ENCODE measurements around the gene CAMTA2.

The CAMTA2 gene

GRCh38 chr17:4946312-4946976, 41.0 kb downstream of the CAMTA2 start:
- peak; percentile 16 for DNase-seq

GRCh38 chr17:4945944-4946280, 41.6 kb downstream of the CAMTA2 start:
- no peak for DNase-seq

GRCh38 chr17:4945176-4945943, 42.1 kb downstream of the CAMTA2 start:
- DNase-seq: peak; percentile 87

DNA sequence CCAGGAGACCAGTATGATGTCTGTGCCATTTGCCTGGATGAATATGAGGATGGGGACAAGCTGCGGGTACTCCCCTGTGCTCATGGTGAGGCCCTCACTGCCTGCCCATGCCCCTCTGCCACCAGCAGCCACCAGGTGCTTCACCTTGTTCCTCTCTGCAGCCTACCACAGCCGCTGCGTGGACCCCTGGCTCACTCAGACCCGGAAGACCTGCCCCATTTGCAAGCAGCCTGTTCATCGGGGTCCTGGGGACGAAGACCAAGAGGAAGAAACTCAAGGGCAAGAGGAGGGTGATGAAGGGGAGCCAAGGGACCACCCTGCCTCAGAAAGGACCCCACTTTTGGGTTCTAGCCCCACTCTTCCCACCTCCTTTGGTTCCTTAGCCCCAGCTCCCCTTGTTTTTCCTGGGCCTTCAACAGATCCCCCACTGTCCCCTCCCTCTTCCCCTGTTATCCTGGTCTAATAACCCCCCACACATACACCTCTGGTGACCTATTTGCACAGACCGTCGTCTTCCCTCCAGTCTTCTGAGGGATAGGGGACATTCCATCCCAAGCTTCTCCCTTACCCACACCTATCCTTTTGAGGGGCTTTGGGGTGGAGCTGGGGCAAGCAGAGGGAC, 42.8 kb downstream of the CAMTA2 start:
- peak; percentile 23 for DNase-seq

- DNase-seq: peak; percentile 76
These were observed 43.3 kb downstream of the CAMTA2 start for GRCh38 chr17:4944163-4944553.

GRCh38 chr17:4942760-4943508, 44.5 kb downstream of the CAMTA2 start:
- no peak for DNase-seq

GRCh38 chr17:4941319-4941610, 46.2 kb downstream of the CAMTA2 start:
- peak; percentile 23 for DNase-seq

DNA sequence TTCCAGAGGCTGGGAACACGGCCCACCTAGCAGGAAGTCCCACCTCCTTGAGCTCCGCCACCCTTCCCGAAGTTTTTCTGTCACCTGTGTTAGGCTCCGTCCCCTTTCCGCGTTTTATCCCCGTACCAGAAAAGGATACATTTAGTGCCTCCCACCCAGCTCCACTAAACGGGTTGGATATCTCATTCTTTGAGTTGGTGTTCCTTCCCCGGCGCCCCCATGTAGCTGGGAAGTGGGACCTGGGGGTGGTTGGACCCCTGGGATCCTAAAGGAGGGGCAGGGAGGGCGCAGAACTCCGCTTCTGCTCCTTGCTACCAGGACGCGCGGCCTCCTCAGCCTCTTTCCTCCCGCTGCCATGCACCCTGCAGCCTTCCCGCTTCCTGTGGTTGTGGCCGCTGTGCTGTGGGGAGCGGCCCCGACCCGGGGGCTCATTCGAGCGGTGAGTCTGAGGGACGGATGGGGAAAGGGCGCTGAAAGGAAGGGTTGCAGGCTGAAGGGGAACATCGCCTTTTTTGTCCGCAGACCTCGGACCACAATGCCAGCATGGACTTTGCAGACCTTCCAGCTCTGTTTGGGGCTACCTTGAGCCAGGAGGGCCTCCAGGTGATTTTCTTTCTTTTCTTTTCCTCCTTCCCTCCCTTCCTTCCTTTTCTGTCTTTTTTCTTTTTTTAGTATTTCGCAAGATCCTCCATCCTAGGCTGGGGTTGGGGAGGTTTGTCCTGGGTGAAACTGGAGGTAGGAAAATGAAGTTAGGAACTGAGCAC, 46.7 kb downstream of the CAMTA2 start:
- DNase-seq: no peak

DNA sequence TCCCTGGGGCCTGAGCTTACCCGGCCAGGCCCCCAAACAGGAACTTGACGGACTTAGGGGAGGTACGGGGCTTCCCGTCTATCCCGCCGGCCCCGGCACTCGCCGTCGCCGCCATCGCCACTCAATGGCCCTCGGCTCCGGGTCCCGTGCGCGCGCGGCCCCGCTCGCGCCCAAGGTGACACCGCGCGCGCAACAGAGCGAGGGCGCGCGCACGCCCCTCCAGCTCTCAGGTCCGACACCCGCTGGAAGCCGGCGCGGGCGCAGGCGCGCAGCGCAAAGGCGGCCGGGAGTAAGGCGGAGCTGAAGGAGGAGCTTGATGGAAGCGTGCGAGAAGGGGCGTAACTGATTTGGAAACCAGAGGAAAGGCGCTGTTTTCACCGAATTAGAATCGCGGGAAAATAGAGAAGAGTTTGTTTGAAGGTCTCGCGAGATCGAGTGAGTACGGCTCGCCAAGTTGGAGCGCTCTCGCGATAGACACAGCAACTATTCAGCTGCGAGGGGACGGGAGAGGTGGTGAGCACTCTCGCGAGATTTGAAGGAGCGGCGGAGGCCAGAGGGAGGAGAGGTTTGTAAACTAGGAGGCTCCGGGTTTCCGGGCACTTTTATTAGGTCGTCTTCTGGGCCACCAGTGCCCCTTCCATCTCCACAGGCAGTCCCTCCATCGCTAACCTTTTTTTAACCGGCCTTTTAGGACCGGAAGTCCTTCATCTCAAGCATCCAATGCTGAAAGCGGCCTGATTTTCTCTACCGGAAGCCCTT, 47.5 kb downstream of the CAMTA2 start, which contains the start of the genes RNF167 and SLC25A11:
Gene RNF167 (plus strand): TSS at position 473 of the 759 bp plus-strand sequence. CDS start 642 bp downstream, outside the sequence.
Gene SLC25A11 (minus strand): TSS at position 251 of the 759 bp plus-strand sequence. CDS start 136 bp downstream, at position 115.
- peak; percentile 100 for DNase-seq

DNA sequence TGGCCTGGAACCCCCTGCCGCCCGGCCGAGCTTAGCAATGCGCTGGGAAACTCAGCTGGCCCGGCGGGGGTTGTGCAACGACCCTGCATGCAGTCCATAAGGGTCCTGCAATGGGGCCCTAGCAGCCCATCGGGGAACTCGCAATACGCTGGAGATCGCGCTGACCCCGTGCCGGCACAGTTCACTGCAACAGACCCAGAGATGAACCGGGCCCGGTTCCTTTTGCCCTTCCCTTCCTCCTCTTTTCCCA, 48.0 kb downstream of the CAMTA2 start:
- DNase-seq: no peak

GRCh38 chr17:4938688-4939545, 48.6 kb downstream of the CAMTA2 start:
- peak; percentile 35 for DNase-seq

GRCh38 chr17:4938069-4938491, 49.4 kb downstream of the CAMTA2 start:
- no peak for DNase-seq

DNA sequence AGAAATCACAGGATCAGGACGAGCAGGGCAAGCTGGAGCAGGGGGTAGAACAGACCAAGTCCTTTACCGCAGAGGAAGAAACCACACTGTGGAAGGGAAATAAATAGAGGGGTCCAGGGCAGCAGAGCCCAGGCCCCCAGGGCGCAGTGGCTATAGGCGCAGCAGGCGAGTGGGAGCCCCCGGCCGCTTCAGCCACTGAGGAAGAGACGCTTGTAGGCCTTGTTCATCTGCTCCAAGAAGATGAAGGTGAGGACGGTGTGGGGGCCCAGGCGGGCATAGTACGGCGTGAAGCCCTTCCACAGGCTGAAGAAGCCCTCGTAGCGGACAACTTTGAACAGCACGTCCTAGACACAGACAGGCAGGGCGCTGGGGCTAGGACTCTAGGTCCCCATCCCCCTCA, 49.9 kb downstream of the CAMTA2 start:
- no peak for DNase-seq

DNA sequence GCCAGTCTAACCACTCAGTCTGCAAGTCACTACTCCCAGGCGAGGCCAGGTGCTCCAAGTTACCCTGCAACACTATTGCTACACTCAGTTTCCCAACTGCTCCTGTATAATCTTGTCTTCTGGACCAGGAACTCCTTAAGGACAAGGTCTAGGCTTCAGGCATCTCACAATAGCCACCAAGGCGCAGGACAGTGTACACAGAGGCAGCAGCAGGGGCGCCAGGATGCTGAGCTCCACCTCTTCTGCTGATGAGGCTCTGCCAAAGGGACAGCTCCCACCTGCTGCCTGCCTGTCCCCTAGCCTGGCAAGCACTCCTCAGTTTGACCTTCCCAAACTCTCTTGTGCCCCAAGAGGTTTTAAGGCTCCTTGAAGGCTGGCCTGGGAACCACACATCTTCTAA, 51.0 kb downstream of the CAMTA2 start:
- DNase-seq: no peak

DNA sequence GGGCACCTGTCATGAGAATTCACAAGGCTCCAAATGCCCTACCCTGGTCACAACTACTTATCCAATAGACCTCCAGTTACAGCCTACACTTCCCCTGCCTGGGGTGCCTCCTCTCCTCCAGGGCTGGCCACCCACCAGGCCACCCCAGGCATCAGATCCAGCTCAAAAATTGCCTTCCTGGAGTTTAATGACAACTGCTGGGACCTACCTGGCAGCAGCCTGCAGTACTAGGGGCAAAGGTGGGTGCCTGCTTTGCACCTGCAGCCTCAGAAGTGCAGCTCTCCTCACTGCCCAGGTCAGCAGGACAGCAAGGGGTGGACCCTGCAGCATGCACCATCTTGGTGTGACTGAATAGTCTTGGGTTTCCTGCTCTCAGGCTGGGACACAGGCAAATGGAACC, 51.8 kb downstream of the CAMTA2 start:
- no peak for DNase-seq

DNA sequence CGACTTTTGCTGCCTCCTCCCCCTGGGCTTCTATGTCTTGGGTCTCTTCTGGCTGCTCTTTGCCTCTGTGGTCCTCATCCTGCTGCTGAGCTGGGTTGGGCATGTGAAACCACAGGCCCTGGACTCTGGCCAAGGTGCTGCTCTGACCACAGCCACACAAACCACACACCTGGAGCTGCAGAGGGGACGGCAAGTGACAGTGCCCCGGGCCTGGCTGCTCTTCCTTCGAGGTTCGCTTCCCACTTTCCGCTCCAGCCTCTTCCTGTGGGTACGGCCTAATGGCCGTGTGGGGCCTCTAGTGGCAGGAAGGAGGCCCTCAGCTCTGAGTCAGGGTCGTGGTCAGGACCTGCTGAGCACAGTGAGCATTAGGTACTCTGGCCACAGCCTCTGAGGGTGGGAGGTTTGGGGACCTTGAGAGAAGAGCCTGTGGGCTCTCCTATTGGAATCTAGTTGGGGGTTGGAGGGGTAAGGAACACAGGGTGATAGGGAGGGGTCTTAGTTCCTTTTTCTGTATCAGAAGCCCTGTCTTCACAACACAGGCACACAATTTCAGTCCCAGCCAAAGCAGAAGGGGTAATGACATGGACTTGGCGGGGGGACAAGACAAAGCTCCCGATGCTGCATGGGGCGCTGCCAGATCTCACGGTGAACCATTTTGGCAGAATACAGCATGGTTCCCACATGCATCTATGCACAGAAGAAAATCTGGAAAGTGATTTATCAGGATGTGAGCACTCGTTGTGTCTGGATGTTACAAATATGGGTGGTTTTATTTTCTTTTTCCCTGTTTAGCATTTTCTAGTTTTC, 53.1 kb downstream of the CAMTA2 start:
- peak; percentile 60 for DNase-seq

DNA sequence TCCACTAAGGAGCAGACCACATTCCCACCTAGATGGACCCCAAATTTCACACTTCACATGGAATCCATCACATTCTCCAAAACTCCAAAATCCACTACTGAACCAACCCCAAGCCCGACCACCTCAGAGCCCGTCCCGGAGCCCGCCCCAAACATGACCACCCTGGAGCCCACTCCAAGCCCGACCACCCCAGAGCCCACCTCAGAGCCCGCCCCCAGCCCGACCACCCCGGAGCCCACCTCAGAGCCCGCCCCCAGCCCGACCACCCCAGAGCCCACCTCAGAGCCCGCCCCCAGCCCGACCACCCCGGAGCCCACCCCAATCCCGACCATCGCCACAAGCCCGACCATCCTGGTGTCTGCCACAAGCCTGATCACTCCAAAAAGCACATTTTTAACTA, 53.8 kb downstream of the CAMTA2 start:
- no peak for DNase-seq

DNA sequence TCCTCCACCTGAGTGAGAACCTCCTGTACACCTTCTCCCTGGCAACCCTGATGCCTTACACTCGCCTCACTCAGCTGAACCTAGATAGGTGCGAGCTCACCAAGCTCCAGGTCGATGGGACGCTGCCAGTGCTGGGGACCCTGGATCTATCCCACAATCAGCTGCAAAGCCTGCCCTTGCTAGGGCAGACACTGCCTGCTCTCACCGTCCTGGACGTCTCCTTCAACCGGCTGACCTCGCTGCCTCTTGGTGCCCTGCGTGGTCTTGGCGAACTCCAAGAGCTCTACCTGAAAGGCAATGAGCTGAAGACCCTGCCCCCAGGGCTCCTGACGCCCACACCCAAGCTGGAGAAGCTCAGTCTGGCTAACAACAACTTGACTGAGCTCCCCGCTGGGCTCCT, 54.7 kb downstream of the CAMTA2 start:
- DNase-seq: no peak

- peak; percentile 12 for DNase-seq
These were observed 55.5 kb downstream of the CAMTA2 start, which contains the start of gene GP1BA for GRCh38 chr17:4931963-4932362. Gene GP1BA, plus strand, starts transcription at chr17:4932277. Its CDS starts 328 bp downstream, at chr17:4932605.

DNA sequence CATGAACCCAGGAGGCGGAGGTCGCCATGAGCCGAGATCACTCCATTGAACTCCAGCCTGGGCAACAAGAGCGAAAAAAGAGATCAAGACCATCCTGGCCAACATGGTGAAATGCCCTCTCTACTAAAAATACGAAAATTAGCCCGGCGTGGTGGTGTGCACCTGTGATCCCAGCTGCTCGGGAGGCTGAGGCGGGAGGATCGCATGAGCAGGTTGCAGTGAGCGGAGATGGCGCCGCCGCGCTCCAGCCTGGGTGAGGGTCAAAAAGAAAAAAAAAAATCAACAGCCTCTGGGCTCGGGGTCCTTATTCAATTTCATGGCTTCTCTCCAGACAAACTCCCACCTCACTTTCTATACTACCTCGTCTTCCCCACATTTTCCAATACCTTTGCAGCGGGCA, 58.6 kb downstream of the CAMTA2 start:
- no peak for DNase-seq
